HL-60/S4 treated with phorbol 12-myristate 13-acetate at 8.2 ng/mL for 4 days and 3 days (cell line): Measurements from ENCODE around the gene WNT3A.
"Not testable (repeated sequence)": the region's sequence is repeated elsewhere in the genome, so short reads cannot be mapped to it uniquely, and the experiment has no call there.

Source experiments
- in situ Hi-C: fragments of 300-500 bp; cut with MboI; formaldehyde crosslinking; loops from 2 replicates; pipeline ENCODE4 v1.15.0; 2022; ENCODE audit warnings: low sequenced_read_pairs

Gene WNT3A, protein sequence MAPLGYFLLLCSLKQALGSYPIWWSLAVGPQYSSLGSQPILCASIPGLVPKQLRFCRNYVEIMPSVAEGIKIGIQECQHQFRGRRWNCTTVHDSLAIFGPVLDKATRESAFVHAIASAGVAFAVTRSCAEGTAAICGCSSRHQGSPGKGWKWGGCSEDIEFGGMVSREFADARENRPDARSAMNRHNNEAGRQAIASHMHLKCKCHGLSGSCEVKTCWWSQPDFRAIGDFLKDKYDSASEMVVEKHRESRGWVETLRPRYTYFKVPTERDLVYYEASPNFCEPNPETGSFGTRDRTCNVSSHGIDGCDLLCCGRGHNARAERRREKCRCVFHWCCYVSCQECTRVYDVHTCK

DNA sequence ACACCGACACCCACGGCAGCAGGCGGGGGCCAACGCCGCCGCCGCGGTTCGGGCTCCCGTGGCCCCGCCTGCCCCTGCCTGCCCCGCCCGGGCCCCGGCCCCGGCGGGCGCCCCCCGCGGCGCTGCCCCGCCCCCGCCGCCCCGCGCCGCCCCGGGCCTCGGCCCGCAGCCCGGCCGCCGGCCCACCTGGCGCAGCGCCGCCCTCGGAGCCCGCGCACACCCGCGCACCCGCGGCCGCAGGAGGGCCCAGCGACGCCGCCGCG is at the start of gene WNT3A:
Gene WNT3A, plus strand, starts transcription at position 213 of the 263 bp plus-strand sequence. CDS start 131 bp downstream, outside the sequence.
- in situ Hi-C loops, result no loop called here

- in situ Hi-C loops, result no loop called here
Observed at GRCh38 chr1:227958617-227959324, 48.0 kb upstream of the WNT3A start.

GRCh38 chr1:227959325-227959860 is 47.4 kb upstream of the WNT3A start:
- in situ Hi-C loops, result no loop called here

GRCh38 chr1:227961651-227962466 is 44.9 kb upstream of the WNT3A start:
- in situ Hi-C loops, result no loop called here

DNA sequence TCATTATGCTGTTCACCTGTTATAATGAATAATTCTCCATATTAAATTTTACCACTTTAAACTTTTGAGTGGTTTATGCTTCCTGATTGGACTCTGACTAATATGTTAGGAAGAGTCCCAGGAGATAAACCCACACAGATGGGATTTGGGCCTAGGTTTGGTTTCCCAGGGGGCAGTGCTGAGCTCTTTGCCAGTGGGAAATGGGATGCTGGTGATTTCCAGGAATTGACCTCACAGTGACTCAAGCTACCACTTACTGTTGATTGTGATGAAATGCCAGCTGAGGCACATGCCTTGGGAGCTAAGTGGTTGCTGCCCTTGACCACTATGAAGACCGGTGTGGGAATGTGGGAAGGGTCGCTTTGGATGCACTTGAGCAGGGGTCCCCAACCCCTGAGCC is 40.1 kb upstream of the WNT3A start:
- in situ Hi-C loops, result not testable (repeated sequence)

DNA sequence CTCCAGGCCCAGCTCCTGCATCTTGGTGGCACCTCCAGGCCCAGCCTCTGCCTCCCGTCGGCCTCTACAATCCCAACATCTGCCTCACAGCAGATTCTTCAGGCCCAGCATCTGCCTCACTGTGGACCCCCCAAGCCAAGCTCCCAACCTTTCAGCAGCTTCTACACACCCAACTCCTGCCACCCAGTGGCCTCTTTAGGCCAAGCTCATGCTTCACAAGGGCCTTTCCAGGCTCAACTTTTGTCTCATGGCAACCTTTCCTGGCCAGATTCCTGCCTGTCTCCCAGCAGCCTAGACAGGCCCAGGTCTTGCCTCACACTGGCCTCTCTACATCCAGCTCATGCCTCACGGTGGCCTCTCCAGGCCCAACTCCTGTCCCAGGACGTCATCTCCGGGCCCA is 39.0 kb upstream of the WNT3A start:
- in situ Hi-C loops, result not testable (repeated sequence)

DNA sequence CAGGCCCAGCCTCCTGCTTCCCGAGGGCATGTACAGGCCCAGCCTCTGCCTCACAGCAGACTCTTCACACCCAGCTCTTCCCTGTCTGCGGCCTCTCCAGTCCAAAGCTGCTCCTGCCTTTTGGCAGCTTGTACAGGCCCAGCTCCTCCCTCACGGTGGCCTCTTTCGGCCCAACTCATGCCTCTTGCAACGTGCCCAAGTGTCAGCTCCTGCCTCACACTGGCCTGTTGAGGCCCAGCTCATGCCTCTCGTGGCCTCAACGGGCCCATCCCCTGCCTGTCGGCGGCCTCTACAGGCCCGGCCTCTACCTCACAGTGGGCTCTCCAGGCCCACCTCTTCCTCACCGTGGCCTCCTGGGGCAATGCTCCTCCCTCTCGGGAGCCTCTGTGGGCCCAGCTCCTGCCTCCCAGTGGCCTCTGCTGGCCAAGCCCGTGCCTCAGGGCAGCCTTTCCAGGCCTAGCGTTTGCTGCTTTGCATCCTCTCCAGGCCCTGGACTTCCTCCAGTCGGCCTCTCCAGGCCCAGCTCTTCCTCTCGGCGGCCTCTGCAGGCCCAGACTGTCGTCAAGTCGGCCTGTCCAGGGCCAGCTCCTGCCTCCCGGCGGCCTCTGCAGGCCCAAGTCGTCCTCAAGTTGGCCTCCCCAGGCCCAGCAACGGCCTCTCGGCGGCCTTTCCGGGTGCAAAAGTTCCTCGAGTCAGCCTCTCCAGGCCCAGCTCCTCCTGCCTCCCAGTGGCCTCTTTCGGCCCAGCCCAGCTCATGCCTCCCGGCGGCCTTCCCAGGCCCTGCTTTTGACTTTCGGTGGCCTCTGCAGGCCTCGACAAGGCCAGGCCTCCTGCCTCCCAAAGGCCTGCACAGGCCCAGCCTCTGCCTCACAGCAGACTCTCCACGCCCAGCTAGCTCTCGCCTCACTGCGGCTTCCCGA is 36.5 kb upstream of the WNT3A start:
- in situ Hi-C loops, result not testable (repeated sequence)

DNA sequence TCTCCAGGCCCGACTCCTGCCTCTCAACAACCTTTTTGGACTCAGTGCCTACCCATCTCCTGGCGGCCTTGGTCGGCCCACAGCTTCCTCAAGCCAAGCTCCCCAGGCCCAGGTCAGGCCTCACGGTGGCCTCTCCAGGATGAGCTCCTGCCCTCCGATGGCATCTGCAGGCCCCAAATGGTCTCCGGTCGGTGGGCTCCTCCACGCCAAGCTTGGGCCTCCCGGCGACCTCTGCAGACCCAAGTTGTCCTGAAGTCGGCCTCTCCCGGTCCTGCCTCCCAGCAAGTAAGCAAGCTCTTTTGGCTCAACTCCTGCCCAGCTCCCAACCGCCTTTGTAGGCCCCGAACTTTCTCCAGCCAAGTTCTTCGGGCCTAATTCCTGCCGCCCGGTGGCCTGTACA is 35.6 kb upstream of the WNT3A start:
- in situ Hi-C loops, result not testable (repeated sequence)

GRCh38 chr1:227971643-227972282 is 35.0 kb upstream of the WNT3A start:
- in situ Hi-C loops, result not testable (repeated sequence)

- in situ Hi-C loops, result not testable (repeated sequence)
Observed at GRCh38 chr1:227972283-227972679, 34.5 kb upstream of the WNT3A start.

- in situ Hi-C loops, result not testable (repeated sequence)
Observed at GRCh38 chr1:227972843-227973374, 33.9 kb upstream of the WNT3A start.

DNA sequence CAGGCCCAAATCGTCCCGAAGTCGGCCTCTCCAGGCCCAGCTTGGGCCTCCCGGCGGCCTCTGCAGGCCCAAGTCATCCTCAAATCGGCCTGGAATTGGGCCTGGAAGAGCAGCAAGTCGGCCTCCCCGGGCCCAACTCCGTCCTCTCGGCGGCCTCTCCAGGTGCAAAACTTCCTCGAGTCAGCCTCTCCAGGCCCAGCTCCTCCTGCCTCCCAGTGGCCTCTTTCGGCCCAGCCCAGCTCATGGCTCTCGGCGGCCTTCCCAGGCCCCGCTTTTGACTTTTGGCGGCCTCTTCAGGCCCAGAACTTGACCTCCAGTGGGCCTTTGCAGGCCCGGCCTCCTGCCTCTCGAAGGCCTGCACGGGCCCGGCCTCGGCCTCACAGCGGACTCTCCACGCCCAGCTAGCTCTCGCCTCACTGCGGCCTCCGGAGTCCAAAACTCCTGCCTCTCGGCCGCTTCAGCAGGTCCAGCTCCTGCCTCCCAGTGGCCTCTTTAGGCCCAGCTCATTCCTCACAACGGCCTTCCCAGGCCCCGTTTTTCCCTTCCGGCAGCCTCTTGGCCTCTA is 33.0 kb upstream of the WNT3A start:
- in situ Hi-C loops, result not testable (repeated sequence)

- in situ Hi-C loops, result not testable (repeated sequence)
Observed at GRCh38 chr1:227975583-227976283, 31.1 kb upstream of the WNT3A start.

GRCh38 chr1:227987181-227987580 is 19.6 kb upstream of the WNT3A start:
- in situ Hi-C loops, result no loop called here

- in situ Hi-C loops, result no loop called here
Observed at GRCh38 chr1:227994632-227995300, 12.0 kb upstream of the WNT3A start.

DNA sequence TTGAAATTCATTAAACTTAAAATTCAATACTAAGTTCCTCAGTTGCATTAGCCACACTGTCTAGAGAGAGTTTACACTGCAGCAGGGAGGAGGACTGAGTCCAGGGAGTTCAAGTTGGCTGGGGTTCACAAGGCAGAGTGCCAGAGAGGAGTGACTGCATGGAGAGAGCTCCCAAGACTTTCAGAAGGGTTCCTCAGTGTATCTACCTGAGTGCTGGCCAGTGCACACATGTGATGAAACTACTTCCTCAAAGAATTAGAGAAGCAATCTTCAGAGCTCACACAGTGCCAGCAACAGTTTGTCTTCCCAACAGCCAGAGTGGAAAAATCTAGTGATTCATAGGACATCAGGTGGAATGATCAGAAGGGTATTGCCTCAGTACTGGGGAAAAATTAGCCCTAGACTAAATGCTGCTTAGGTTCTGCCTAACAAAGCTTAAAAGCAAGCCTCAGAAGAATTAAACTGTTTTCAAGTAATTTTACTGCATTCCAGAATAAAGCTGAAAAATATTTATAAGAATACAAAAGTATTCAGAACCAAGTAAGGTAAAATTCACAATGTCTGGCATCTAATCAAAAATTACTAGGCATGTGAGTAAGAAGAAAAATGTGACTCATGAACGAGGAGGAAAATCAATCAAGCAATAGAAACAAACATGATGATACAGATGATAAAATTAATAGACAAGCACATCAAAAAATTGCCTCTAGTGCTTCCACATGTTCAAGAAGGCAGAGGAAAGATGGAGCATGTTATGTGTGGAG is 10.4 kb upstream of the WNT3A start:
- in situ Hi-C loops, result no loop called here

- in situ Hi-C loops, result no loop called here
Observed at GRCh38 chr1:227998374-227999055, 8.3 kb upstream of the WNT3A start.
